Mesenchymal stem cell (in vitro differentiated cells and primary cell): Measurements from ENCODE around the gene AHSA1.

Source experiments
- DNase-seq: peaks from one replicate; pipeline ENCODE4 v3.0.0-alpha.2; 2013
- H2AFZ ChIP-seq: one replicate; pipeline ENCODE4 v1.6.1; 2013; ENCODE audit warnings: low read depth, mild to moderate bottlenecking, control low read depth, inconsistent platforms, low read length, moderate library complexity
- H2AK5ac ChIP-seq: 2 replicates; pipeline ENCODE4 v1.6.1; 2013; ENCODE audit warnings: low read length, moderate library complexity, mild to moderate bottlenecking, inconsistent platforms; ENCODE audit not compliant: severe bottlenecking
- H2BK120ac ChIP-seq: one replicate; pipeline ENCODE4 v1.6.1; 2013; ENCODE audit warnings: low read depth, mild to moderate bottlenecking, inconsistent platforms, low read length, moderate library complexity
- H2BK12ac ChIP-seq, 2 experiments: one replicate each; pipeline ENCODE4 v1.6.1; 2013; ENCODE audit warnings: inconsistent platforms in 2 of 2, low read length in 2 of 2, mild to moderate bottlenecking in 2 of 2, moderate library complexity in 2 of 2, control low read depth in 1 of 2
- H2BK15ac ChIP-seq: one replicate; pipeline ENCODE4 v1.6.1; 2013; ENCODE audit warnings: mild to moderate bottlenecking, low read depth, inconsistent platforms; ENCODE audit not compliant: poor library complexity, severe bottlenecking
- H2BK5ac ChIP-seq: 2 replicates; pipeline ENCODE4 v1.6.1; 2013; ENCODE audit warnings: low read depth, mild to moderate bottlenecking, low read length, control low read depth, inconsistent platforms; ENCODE audit not compliant: poor library complexity, severe bottlenecking
- H3K14ac ChIP-seq, 2 experiments: one replicate each; pipeline ENCODE4 v1.6.1; 2013; ENCODE audit warnings: inconsistent platforms in 2 of 2, low read length in 2 of 2, control low read depth in 1 of 2, mild to moderate bottlenecking in 1 of 2, moderate library complexity in 1 of 2
- H3K18ac ChIP-seq, 2 experiments: one replicate each; pipeline ENCODE4 v1.6.1; 2013; ENCODE audit warnings: inconsistent platforms in 2 of 2, low read length in 2 of 2, control low read depth in 1 of 2, low read depth in 1 of 2, mild to moderate bottlenecking in 1 of 2
- H3K23ac ChIP-seq, 2 experiments: one replicate each; pipeline ENCODE4 v1.6.1; 2013; ENCODE audit warnings: inconsistent platforms in 2 of 2, low read length in 2 of 2, mild to moderate bottlenecking in 2 of 2, moderate library complexity in 2 of 2, control low read depth in 1 of 2
- H3K27ac ChIP-seq: 2 replicates; pipeline ENCODE4 v1.5.1; 2013; ENCODE audit warnings: mild to moderate bottlenecking, moderate library complexity, low read length, control low read depth, inconsistent platforms; ENCODE audit not compliant: poor library complexity, severe bottlenecking
- H3K27me3 ChIP-seq, 2 experiments: 2 replicates each; pipeline versions ENCODE4 v1.6.1 to v1.7.0; 2013; ENCODE audit warnings: low read length in 2 of 2, mild to moderate bottlenecking in 2 of 2, moderate library complexity in 2 of 2, control low read depth in 1 of 2, inconsistent platforms in 1 of 2; ENCODE audit not compliant: control insufficient read depth in 1 of 2, insufficient read depth in 1 of 2
- H3K36me3 ChIP-seq, 2 experiments: 2 replicates each; pipeline versions ENCODE4 v1.6.1 to v1.7.0; 2013; ENCODE audit warnings: low read length in 2 of 2, control low read depth in 1 of 2, inconsistent platforms in 1 of 2, low read depth in 1 of 2, mild to moderate bottlenecking in 1 of 2; ENCODE audit not compliant: insufficient read depth in 2 of 2, control insufficient read depth in 1 of 2
- H3K4ac ChIP-seq, 2 experiments: one replicate each; pipeline ENCODE4 v1.6.1; 2013; ENCODE audit warnings: inconsistent platforms in 2 of 2, low read length in 2 of 2, mild to moderate bottlenecking in 2 of 2, moderate library complexity in 2 of 2, control low read depth in 1 of 2, low read depth in 1 of 2
- H3K4me1 ChIP-seq: 2 replicates; pipeline ENCODE4 v1.6.1; 2013; ENCODE audit warnings: low read depth, low read length, control low read depth; ENCODE audit not compliant: control insufficient read depth, insufficient read depth
- H3K4me2 ChIP-seq: 2 replicates; pipeline ENCODE4 v1.6.1; 2013; ENCODE audit warnings: low read length, mild to moderate bottlenecking, inconsistent platforms; ENCODE audit not compliant: poor library complexity, severe bottlenecking
- H3K4me3 ChIP-seq, 2 experiments: 2 replicates each; pipeline versions ENCODE4 v1.5.1 to v1.7.0; 2013; ENCODE audit warnings: low read length in 2 of 2, mild to moderate bottlenecking in 2 of 2, control low read depth in 1 of 2, low read depth in 1 of 2; ENCODE audit not compliant: insufficient read depth in 1 of 2
- H3K79me1 ChIP-seq: replicated peaks from 2 replicates; pipeline ENCODE4 v1.6.1; 2013; ENCODE audit warnings: mild to moderate bottlenecking, control low read depth, low read length, inconsistent platforms; ENCODE audit not compliant: poor library complexity, severe bottlenecking
- H3K9ac ChIP-seq: 2 replicates; pipeline ENCODE4 v1.7.0; 2013; ENCODE audit warnings: mild to moderate bottlenecking, low read length, moderate library complexity
- H3K9me3 ChIP-seq: 2 replicates; pipeline ENCODE4 v1.7.0; 2013; ENCODE audit warnings: mild to moderate bottlenecking, low read length; ENCODE audit not compliant: control insufficient read depth
- H4K8ac ChIP-seq: one replicate; pipeline ENCODE4 v1.6.1; 2013; ENCODE audit warnings: inconsistent platforms, mild to moderate bottlenecking, low read length, moderate library complexity
- H4K91ac ChIP-seq: one replicate; pipeline ENCODE4 v1.6.1; 2013; ENCODE audit warnings: mild to moderate bottlenecking, low read length, inconsistent platforms
- WGBS: methylation state at CpG from one replicate; pipeline ENCODE4 v1.1.7; 2013; ENCODE audit warnings: mixed read lengths; 5-methylcytosine and 5-hydroxymethylcytosine counted together

Gene AHSA1

GRCh38 chr14:77508249-77508648 is 50.4 kb downstream of the AHSA1 start:
- Histone ChIP-seq H3K4ac (no peak overlapping the region), H2BK120ac (no peak overlapping the region), H3K36me3 (peaks cover 19 to 57% of the 10 kb centered on the region in 2 experiments), H3K9ac (no peak overlapping the region), H3K27me3 (no peaks in the 10 kb centered on the region), H3K79me1 (peaks cover 7% of the 10 kb centered on the region), H4K91ac (no peak overlapping the region), H2BK15ac (no peak overlapping the region), H3K9me3 (no peaks in the 10 kb centered on the region), H3K4me2 (no peak overlapping the region), H2AK5ac (no peak overlapping the region), H3K14ac (no peak overlapping the region), H2AFZ (no peak overlapping the region), H3K23ac (no peak overlapping the region), H3K27ac (peak overlapping the region; percentile 72), H2BK12ac (no peak overlapping the region), H3K4me1 (peaks cover 3% of the 10 kb centered on the region), H4K8ac (no peak overlapping the region), H3K4me3 (no peak overlapping the region), H3K18ac (no peak overlapping the region), H2BK5ac (no peak overlapping the region)
- peak; percentile 66 for DNase-seq
- 50% methylated on average over 1 of the region's 4 CpGs for WGBS

- DNase-seq: no peak
- Histone ChIP-seq H2AFZ (no peak overlapping the region), H2BK15ac (no peak overlapping the region), H3K27ac (peak overlapping the region; percentile 69), H3K36me3 (peaks cover 19 to 57% of the 10 kb centered on the region in 2 experiments), H3K4ac (no peak overlapping the region), H3K4me1 (peaks cover 3% of the 10 kb centered on the region), H3K9ac (no peak overlapping the region), H2BK120ac (no peak overlapping the region), H2BK12ac (no peak overlapping the region), H3K9me3 (no peaks in the 10 kb centered on the region), H3K18ac (no peak overlapping the region), H2AK5ac (no peak overlapping the region), H4K8ac (no peak overlapping the region), H3K23ac (no peak overlapping the region), H3K14ac (no peak overlapping the region), H4K91ac (no peak overlapping the region), H2BK5ac (no peak overlapping the region), H3K4me3 (no peak overlapping the region), H3K4me2 (no peak overlapping the region), H3K79me1 (peaks cover 8% of the 10 kb centered on the region), H3K27me3 (no peaks in the 10 kb centered on the region)
- WGBS: 92% methylated on average over 3 of the region's 3 CpGs
These were observed 51.0 kb downstream of the AHSA1 start for GRCh38 chr14:77508876-77509275.

- 100% methylated on average over 2 of the region's 4 CpGs for WGBS
- no peak overlapping the region for H2BK12ac ChIP-seq
- no peak overlapping the region for H2AK5ac ChIP-seq
- H3K27ac ChIP-seq: no peak overlapping the region
- H2AFZ ChIP-seq: no peak overlapping the region
- no peak overlapping the region for H3K4me3 ChIP-seq
- H3K18ac ChIP-seq: no peak overlapping the region
- no peak overlapping the region for H2BK5ac ChIP-seq
- DNase-seq: no peak
- no peak overlapping the region for H3K4me2 ChIP-seq
- no peaks in the 10 kb centered on the region for H3K27me3 ChIP-seq
- H4K8ac ChIP-seq: no peak overlapping the region
- no peak overlapping the region for H3K9ac ChIP-seq
- H3K36me3 ChIP-seq: peaks cover 19 to 57% of the 10 kb centered on the region in 2 experiments
- H4K91ac ChIP-seq: no peak overlapping the region
- peaks cover 10% of the 10 kb centered on the region for H3K79me1 ChIP-seq
- H3K4ac ChIP-seq: no peak overlapping the region
- H3K9me3 ChIP-seq: no peaks in the 10 kb centered on the region
- H3K14ac ChIP-seq: no peak overlapping the region
- no peak overlapping the region for H2BK15ac ChIP-seq
- H2BK120ac ChIP-seq: no peak overlapping the region
- H3K4me1 ChIP-seq: peaks cover 3% of the 10 kb centered on the region
- no peak overlapping the region for H3K23ac ChIP-seq
These were observed 51.5 kb downstream of the AHSA1 start for GRCh38 chr14:77509366-77509765.

- H3K27me3 ChIP-seq: no peaks in the 10 kb centered on the region
- no peak overlapping the region for H3K14ac ChIP-seq
- H4K8ac ChIP-seq: no peak overlapping the region
- H3K9me3 ChIP-seq: no peaks in the 10 kb centered on the region
- no peak overlapping the region for H2BK5ac ChIP-seq
- peaks cover 3% of the 10 kb centered on the region for H3K4me1 ChIP-seq
- no peak for DNase-seq
- no peak overlapping the region for H3K27ac ChIP-seq
- H3K4me2 ChIP-seq: no peak overlapping the region
- no peak overlapping the region for H3K9ac ChIP-seq
- H2BK15ac ChIP-seq: no peak overlapping the region
- no peak overlapping the region for H2BK120ac ChIP-seq
- H2AFZ ChIP-seq: no peak overlapping the region
- peaks cover 15 to 64% of the 10 kb centered on the region in 2 experiments for H3K36me3 ChIP-seq
- 96% methylated on average over 8 of the region's 8 CpGs for WGBS
- H3K4me3 ChIP-seq: no peak overlapping the region
- no peak overlapping the region for H3K4ac ChIP-seq
- H2AK5ac ChIP-seq: no peak overlapping the region
- H3K18ac ChIP-seq: no peak overlapping the region
- peaks cover 6% of the 10 kb centered on the region for H3K79me1 ChIP-seq
- no peak overlapping the region for H2BK12ac ChIP-seq
- no peak overlapping the region for H3K23ac ChIP-seq
- no peak overlapping the region for H4K91ac ChIP-seq
These were observed 53.7 kb downstream of the AHSA1 start for GRCh38 chr14:77511486-77512162.
